ENCODE data around the gene ANKRD39.
"Not testable (repeated sequence)": the region's sequence is repeated elsewhere in the genome, so short reads cannot be mapped to it uniquely, and the experiment has no call there.

Gene ANKRD39

GRCh38 chr2:96870626-96871255 is 12.9 kb upstream of the ANKRD39 start:
- ATAC-seq, result no peak

GRCh38 chr2:96869822-96870625 is 12.2 kb upstream of the ANKRD39 start, which contains the start of gene SEMA4C:
SEMA4C (minus strand) TSS chr2:96870080; CDS start chr2:96867886, 2,194 bp downstream.
- peak; percentile 19 to 24 for ATAC-seq

GRCh38 chr2:96869281-96869821 is 11.5 kb upstream of the ANKRD39 start:
- peak in 1 of 2 donors; percentile 5 for ATAC-seq

GRCh38 chr2:96868555-96869280 is 10.9 kb upstream of the ANKRD39 start:
- peak; percentile 45 to 48 for ATAC-seq

- ATAC-seq, result no peak
Observed at GRCh38 chr2:96867756-96868554, 10.1 kb upstream of the ANKRD39 start.

GRCh38 chr2:96866986-96867755 is 9.4 kb upstream of the ANKRD39 start:
- ATAC-seq, result no peak

- ATAC-seq, result no peak
Observed at GRCh38 chr2:96866586-96866985, 8.8 kb upstream of the ANKRD39 start.

GRCh38 chr2:96866149-96866548 is 8.3 kb upstream of the ANKRD39 start:
- no peak for ATAC-seq

GRCh38 chr2:96865654-96866053 is 7.8 kb upstream of the ANKRD39 start:
- ATAC-seq, result no peak

- no peak for ATAC-seq
Observed at GRCh38 chr2:96864343-96865091, 6.7 kb upstream of the ANKRD39 start.

- ATAC-seq, result no peak
Observed at GRCh38 chr2:96863575-96864342, 5.9 kb upstream of the ANKRD39 start.

- ATAC-seq, result not testable (repeated sequence)
Observed at GRCh38 chr2:96863056-96863455, 5.2 kb upstream of the ANKRD39 start.

- no peak for ATAC-seq
Observed at GRCh38 chr2:96861074-96861473, 3.3 kb upstream of the ANKRD39 start.

GRCh38 chr2:96860065-96861029 is 2.5 kb upstream of the ANKRD39 start:
- no peak for ATAC-seq

- ATAC-seq, result no peak
Observed at GRCh38 chr2:96859681-96860064, 1.9 kb upstream of the ANKRD39 start.

- no peak for ATAC-seq
Observed at GRCh38 chr2:96859099-96859649, 1.4 kb upstream of the ANKRD39 start.

- ATAC-seq, result no peak
Observed at GRCh38 chr2:96856776-96857666, 795 bp downstream of the ANKRD39 start.
